ACC112 (cell line): ENCODE data around the gene NOD1.
A peak's percentile ranks its signal among the peaks of the same experiment; 100 is the strongest.
"Not testable (repeated sequence)": the region's sequence is repeated elsewhere in the genome, so short reads cannot be mapped to it uniquely, and the experiment has no call there.

Experiments
- H2AFZ ChIP-seq: fragments of 200-600 bp; sonication (generic); one replicate; pipeline ENCODE4 v1.6.0; 2017; ENCODE audit warnings: antibody characterized with exemption, low read length; ENCODE audit not compliant: unreplicated experiment
- H3K27ac ChIP-seq: fragments of 200-600 bp; sonication (generic); 2 replicates; pipeline ENCODE4 v1.5.1; 2014; ENCODE audit warnings: low read depth, mild to moderate bottlenecking, antibody characterized with exemption, low read length, moderate library complexity
- H3K27me3 ChIP-seq: fragments of 200-600 bp; sonication (generic); 2 replicates; pipeline ENCODE4 v1.6.1; 2014; ENCODE audit warnings: mild to moderate bottlenecking, antibody characterized with exemption, low read length, moderate library complexity, mixed read lengths; ENCODE audit not compliant: insufficient read depth
- H3K36me3 ChIP-seq: fragments of 200-600 bp; sonication (generic); 2 replicates; pipeline ENCODE4 v1.6.1; 2016; ENCODE audit warnings: mild to moderate bottlenecking, antibody characterized with exemption, low read length, moderate library complexity, mixed read lengths; ENCODE audit not compliant: insufficient read depth
- H3K4me1 ChIP-seq: fragments of 200-600 bp; sonication (generic); one replicate; pipeline ENCODE4 v1.6.1; 2016; ENCODE audit warnings: low read length, mixed read lengths; ENCODE audit not compliant: insufficient read depth, unreplicated experiment, control insufficient read depth
- H3K4me3 ChIP-seq: fragments of 200-600 bp; sonication (generic); 2 replicates; pipeline ENCODE4 v1.5.1; 2014; ENCODE audit warnings: mild to moderate bottlenecking, low read depth, low read length
- H3K79me2 ChIP-seq: fragments of 200-600 bp; sonication (generic); one replicate; pipeline ENCODE4 v1.6.0; 2016; ENCODE audit warnings: low read length; ENCODE audit not compliant: control insufficient read depth, unreplicated experiment, insufficient read depth

The NOD1 gene

GRCh38 chr7:30514776-30515175, 36.2 kb upstream of the NOD1 start:
- no peak overlapping the region for H3K27ac ChIP-seq
- H3K4me1 ChIP-seq: no peaks in the 10 kb centered on the region
- H3K79me2 ChIP-seq: no peaks in the 10 kb centered on the region
- H3K36me3 ChIP-seq: no peaks in the 10 kb centered on the region
- no peak overlapping the region for H3K4me3 ChIP-seq
- H3K27me3 ChIP-seq: no peaks in the 10 kb centered on the region
- no peak overlapping the region for H2AFZ ChIP-seq

GRCh38 chr7:30514177-30514576, 35.6 kb upstream of the NOD1 start:
- Histone ChIP-seq H3K27me3 (no peaks in the 10 kb centered on the region), H3K79me2 (no peaks in the 10 kb centered on the region), H3K36me3 (no peaks in the 10 kb centered on the region), H3K4me1 (no peaks in the 10 kb centered on the region), H3K27ac (no peak overlapping the region), H3K4me3 (no peak overlapping the region), H2AFZ (no peak overlapping the region)

GRCh38 chr7:30513762-30514161, 35.2 kb upstream of the NOD1 start:
- no peaks in the 10 kb centered on the region for H3K4me1 ChIP-seq
- H2AFZ ChIP-seq: no peak overlapping the region
- H3K36me3 ChIP-seq: no peaks in the 10 kb centered on the region
- no peak overlapping the region for H3K27ac ChIP-seq
- H3K4me3 ChIP-seq: no peak overlapping the region
- H3K79me2 ChIP-seq: no peaks in the 10 kb centered on the region
- no peaks in the 10 kb centered on the region for H3K27me3 ChIP-seq

- no peaks in the 10 kb centered on the region for H3K27me3 ChIP-seq
- H2AFZ ChIP-seq: no peak overlapping the region
- H3K4me3 ChIP-seq: no peak overlapping the region
- H3K79me2 ChIP-seq: no peaks in the 10 kb centered on the region
- no peaks in the 10 kb centered on the region for H3K36me3 ChIP-seq
- H3K27ac ChIP-seq: no peak overlapping the region
- no peaks in the 10 kb centered on the region for H3K4me1 ChIP-seq
Observed at GRCh38 chr7:30511973-30512662, 33.5 kb upstream of the NOD1 start.

- Histone ChIP-seq H3K79me2 (no peaks in the 10 kb centered on the region), H3K27ac (no peak overlapping the region), H2AFZ (no peak overlapping the region), H3K36me3 (no peaks in the 10 kb centered on the region), H3K27me3 (no peaks in the 10 kb centered on the region), H3K4me1 (no peaks in the 10 kb centered on the region), H3K4me3 (no peak overlapping the region)
Observed at GRCh38 chr7:30511494-30511893, 32.9 kb upstream of the NOD1 start.

- Histone ChIP-seq H3K27ac (no peak overlapping the region), H3K79me2 (no peaks in the 10 kb centered on the region), H2AFZ (no peak overlapping the region), H3K4me1 (peaks cover 5% of the 10 kb centered on the region), H3K27me3 (no peaks in the 10 kb centered on the region), H3K4me3 (no peak overlapping the region), H3K36me3 (no peaks in the 10 kb centered on the region)
Observed at GRCh38 chr7:30510124-30511075, 31.8 kb upstream of the NOD1 start.

GRCh38 chr7:30509171-30509857, 30.7 kb upstream of the NOD1 start:
- not testable (repeated sequence) for H3K79me2 ChIP-seq, H3K4me1 ChIP-seq, H3K36me3 ChIP-seq, H3K27me3 ChIP-seq, H3K27ac ChIP-seq, H3K4me3 ChIP-seq, H2AFZ ChIP-seq

GRCh38 chr7:30507346-30507900, 28.8 kb upstream of the NOD1 start:
- not testable (repeated sequence) for H3K36me3 ChIP-seq, H3K27me3 ChIP-seq, H3K4me3 ChIP-seq, H2AFZ ChIP-seq, H3K27ac ChIP-seq
- H3K4me1 ChIP-seq: peaks cover 15% of the 10 kb centered on the region
- peaks cover 21% of the 10 kb centered on the region for H3K79me2 ChIP-seq

- H3K4me3 ChIP-seq: peak overlapping the region; percentile 99
- H3K27ac ChIP-seq: peak overlapping the region; percentile 45
- H2AFZ ChIP-seq: peak overlapping the region; percentile 33
Observed at GRCh38 chr7:30505174-30505697, 26.7 kb upstream of the NOD1 start.

More at GRCh38 chr7:30505174-30505697, 26.7 kb upstream of the NOD1 start:
- peaks cover 4% of the 10 kb centered on the region for H3K36me3 ChIP-seq
- peaks cover 15% of the 10 kb centered on the region for H3K4me1 ChIP-seq
- peaks cover 42% of the 10 kb centered on the region for H3K79me2 ChIP-seq
- H3K27me3 ChIP-seq: no peaks in the 10 kb centered on the region
